C4-2B (cell line): Measurements from ENCODE around the gene SF3A1.

Experiments used
- H3K27ac ChIP-seq: fragments of 450-650 bp; 2 replicates; pipeline ENCODE4 v1.5.1; 2017
- ZFX ChIP-seq: fragments of 450-650 bp; IDR thresholded peaks from 2 replicates; pipeline ENCODE4 v1.6.1; 2017
- TF ChIP-seq, protein P1 (sequence below): fragments of 450-650 bp; conservative IDR thresholded peaks from 2 replicates; pipeline ENCODE4 v1.5.1; 2017; ENCODE audit warnings: mild to moderate bottlenecking

SF3A1 gene

GRCh38 chr22:30333707-30334087, 23.0 kb downstream of the SF3A1 start:
- TF ChIP-seq, protein P1, sequence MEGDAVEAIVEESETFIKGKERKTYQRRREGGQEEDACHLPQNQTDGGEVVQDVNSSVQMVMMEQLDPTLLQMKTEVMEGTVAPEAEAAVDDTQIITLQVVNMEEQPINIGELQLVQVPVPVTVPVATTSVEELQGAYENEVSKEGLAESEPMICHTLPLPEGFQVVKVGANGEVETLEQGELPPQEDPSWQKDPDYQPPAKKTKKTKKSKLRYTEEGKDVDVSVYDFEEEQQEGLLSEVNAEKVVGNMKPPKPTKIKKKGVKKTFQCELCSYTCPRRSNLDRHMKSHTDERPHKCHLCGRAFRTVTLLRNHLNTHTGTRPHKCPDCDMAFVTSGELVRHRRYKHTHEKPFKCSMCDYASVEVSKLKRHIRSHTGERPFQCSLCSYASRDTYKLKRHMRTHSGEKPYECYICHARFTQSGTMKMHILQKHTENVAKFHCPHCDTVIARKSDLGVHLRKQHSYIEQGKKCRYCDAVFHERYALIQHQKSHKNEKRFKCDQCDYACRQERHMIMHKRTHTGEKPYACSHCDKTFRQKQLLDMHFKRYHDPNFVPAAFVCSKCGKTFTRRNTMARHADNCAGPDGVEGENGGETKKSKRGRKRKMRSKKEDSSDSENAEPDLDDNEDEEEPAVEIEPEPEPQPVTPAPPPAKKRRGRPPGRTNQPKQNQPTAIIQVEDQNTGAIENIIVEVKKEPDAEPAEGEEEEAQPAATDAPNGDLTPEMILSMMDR: no peak
- TF ChIP-seq ZFX: no peak
- H3K27ac ChIP-seq: no peak overlapping the region

DNA sequence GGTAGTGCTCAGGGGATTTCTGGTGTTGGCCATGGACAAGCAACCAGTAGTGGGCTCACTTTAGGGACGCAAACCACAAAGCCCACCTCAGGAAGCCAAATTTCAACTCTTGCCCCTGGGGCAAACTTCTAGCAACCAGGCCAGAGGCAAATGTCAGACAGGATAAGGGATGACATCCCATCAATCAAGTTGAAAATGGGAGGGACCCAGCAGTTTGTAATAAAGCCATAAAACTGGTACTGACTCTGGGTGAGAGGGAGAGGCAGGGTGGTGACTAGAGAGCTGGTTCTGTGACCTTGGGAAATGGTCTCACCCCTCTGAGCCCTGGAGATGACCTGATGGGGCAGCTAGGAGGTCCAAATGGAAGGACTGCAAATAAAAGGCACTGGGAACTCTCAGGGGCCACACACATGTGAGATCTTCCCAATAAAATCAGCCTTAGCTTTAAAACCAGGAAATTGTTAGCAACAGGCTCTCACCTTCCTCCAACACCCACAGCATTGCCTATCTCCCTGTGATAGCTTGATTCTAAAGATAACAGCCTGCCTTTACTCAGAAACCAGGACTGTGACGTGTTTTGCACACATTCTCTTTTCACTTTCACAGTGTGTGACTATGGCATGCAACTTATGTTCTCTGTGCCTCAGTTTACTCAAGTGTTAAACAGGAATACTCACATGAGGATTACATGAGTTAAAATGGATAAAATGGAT, 23.5 kb downstream of the SF3A1 start:
- TF ChIP-seq ZFX: no peak
- TF ChIP-seq, protein P1: no peak
- H3K27ac ChIP-seq: no peak overlapping the region

DNA sequence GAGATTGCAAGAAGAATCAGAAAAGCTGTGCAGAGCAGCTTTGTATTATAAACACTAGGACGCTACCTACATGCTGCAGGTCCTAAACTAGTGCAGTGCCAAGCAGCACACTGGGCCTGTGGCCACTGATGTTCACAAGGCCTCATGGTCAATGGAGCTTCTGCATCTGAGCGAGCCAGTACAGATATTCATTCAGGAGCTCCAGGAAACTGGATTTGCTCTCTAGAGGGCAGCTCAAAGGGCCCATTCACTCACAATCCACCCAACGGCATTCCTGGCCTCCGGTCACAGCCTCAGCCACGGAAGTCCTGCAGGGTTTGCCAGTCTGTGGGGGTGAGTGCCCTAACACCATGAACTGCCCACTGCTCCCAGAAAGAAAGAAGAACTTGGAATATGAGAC, 24.1 kb downstream of the SF3A1 start:
- H3K27ac ChIP-seq: no peak overlapping the region
- no peak for TF ChIP-seq ZFX
- TF ChIP-seq, protein P1: no peak

DNA sequence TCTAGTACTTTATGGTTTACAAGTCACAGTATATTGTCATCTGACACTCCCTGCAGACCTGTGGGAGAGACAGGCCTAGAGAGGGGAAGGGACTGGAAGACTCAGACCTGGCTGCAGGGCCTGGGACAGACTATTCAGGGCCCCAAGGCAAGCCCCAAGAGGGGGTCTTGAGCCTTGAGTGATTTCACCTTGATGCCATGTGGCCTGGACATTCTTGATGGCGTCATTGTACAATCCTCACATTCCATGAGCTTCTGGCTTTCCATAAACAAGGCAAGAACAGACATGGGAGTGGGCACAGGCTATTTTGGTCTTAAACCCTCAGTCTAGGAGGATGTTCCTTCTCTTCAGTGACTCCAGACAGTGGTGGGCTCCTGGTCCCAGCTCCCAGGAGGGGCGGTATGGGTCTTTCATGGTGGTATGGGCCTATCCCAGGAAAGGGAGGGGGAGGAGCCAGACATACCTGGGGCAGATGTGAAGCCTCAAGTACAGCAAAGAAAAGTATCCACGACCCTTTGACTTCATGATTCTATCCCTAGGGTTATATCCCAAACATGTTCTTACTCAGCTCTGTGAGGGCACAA, 28.1 kb downstream of the SF3A1 start:
- TF ChIP-seq, protein P1: no peak
- no peak for TF ChIP-seq ZFX
- no peak overlapping the region for H3K27ac ChIP-seq

DNA sequence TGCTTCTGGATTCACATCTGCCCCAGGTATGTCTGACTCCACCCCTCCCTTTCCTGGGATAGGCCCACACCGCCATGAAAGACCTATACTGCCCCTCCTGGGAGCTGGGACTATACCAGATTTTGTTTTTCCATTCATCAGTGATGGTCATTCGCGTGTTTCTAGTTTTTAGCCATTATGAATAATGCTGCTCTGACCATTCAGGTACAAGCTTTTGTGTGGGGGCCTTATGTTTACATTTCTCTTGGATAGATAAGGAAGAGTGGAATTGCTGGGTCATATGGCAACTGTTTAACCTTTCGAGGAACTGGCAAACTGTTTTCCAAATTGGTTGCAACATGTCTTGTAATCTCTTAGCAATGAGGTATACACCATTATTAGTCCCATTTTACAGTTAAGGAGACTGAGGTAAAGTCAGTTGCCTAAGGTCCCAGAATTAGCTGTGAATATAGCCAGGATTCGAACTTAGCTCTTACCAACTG, 28.8 kb downstream of the SF3A1 start:
- no peak overlapping the region; the same call in 1 of the 2 replicates for H3K27ac ChIP-seq
- TF ChIP-seq, protein P1: no peak; the same call in 1 of the 2 replicates
- no peak for TF ChIP-seq ZFX

GRCh38 chr22:30326706-30327362, 29.9 kb downstream of the SF3A1 start, which contains the start of gene TBC1D10A:
TBC1D10A (minus strand) TSS chr22:30326941; CDS start chr22:30326881, 60 bp downstream.
- peak within 1 kb of the TSS; percentile 79 for H3K27ac ChIP-seq
- TF ChIP-seq, protein P1: no peak
- no peak for TF ChIP-seq ZFX

GRCh38 chr22:30326255-30326705, 30.4 kb downstream of the SF3A1 start:
- no peak for TF ChIP-seq ZFX
- TF ChIP-seq, protein P1: no peak

More at GRCh38 chr22:30326255-30326705, 30.4 kb downstream of the SF3A1 start:
- peak overlapping the region; percentile 79 for H3K27ac ChIP-seq
